CD14-positive monocyte (primary cell): Measurements from ENCODE around the gene SLFN11. TPM values are rescaled to one million over a fixed set of nuclear protein-coding genes. Genes with fewer than 3 reads are reported as not detected.
"Not testable (repeated sequence)": the region's sequence is repeated elsewhere in the genome, so short reads cannot be mapped to it uniquely, and the experiment has no call there.

Experiments used
- DNase-seq, 3 donors: peaks; one replicate each; pipeline ENCODE4 v3.0.0-alpha.2; 2011 to 2022
- H2AFZ ChIP-seq: 2 replicates; pipeline ENCODE4 v1.6.0; 2012; ENCODE audit warnings: mild to moderate bottlenecking, low read depth, low read length, inconsistent platforms; ENCODE audit not compliant: insufficient read depth, poor library complexity, severe bottlenecking
- H3K27ac ChIP-seq, 2 donors: 1 replicate in 1 of 2; 2 replicates in 1 of 2; pipeline ENCODE4 v1.5.1; 2012 to 2013; ENCODE audit warnings: low read length in 2 of 2, control low read depth in 1 of 2, inconsistent platforms in 1 of 2, low read depth in 1 of 2, mild to moderate bottlenecking in 1 of 2
- H3K27me3 ChIP-seq, 2 donors: one replicate each; pipeline versions ENCODE4 v1.6.0 to v1.6.1; 2011 to 2013; ENCODE audit warnings: low read length in 2 of 2; ENCODE audit not compliant: control insufficient read depth in 2 of 2, insufficient read depth in 2 of 2
- H3K36me3 ChIP-seq, 2 donors: replicated peaks in 1 of 2; 1 replicate in 1 of 2; 2 replicates in 1 of 2; pipeline versions ENCODE4 v1.5.1 to v1.6.1; 2012 to 2013; ENCODE audit warnings: low read length in 2 of 2, control low read depth in 1 of 2, inconsistent platforms in 1 of 2, mild to moderate bottlenecking in 1 of 2; ENCODE audit not compliant: insufficient read depth in 2 of 2, control insufficient read depth in 1 of 2
- H3K4me1 ChIP-seq, 2 donors: 1 replicate in 1 of 2; 2 replicates in 1 of 2; pipeline versions ENCODE4 v1.5.1 to v1.6.1; 2012 to 2013; ENCODE audit warnings: low read length in 2 of 2, control low read depth in 1 of 2, inconsistent platforms in 1 of 2, mild to moderate bottlenecking in 1 of 2, moderate library complexity in 1 of 2; ENCODE audit not compliant: insufficient read depth in 2 of 2, control insufficient read depth in 1 of 2
- H3K4me2 ChIP-seq: replicated peaks from 2 replicates; pipeline ENCODE3; 2012; ENCODE audit warnings: low read length, moderate library complexity, mild to moderate bottlenecking; ENCODE audit not compliant: poor library complexity, severe bottlenecking; ENCODE audit errors: extremely low read depth
- H3K4me3 ChIP-seq, 3 experiments: fragments of 200-600 bp in 1 of 3; sonication (generic) in 1 of 3; replicated peaks in 1 of 3; 1 replicate in 2 of 3; 2 replicates in 1 of 3; pipeline ENCODE4 v1.5.1; 2011 to 2013; ENCODE audit warnings: low read length in 3 of 3, mild to moderate bottlenecking in 3 of 3, control low read depth in 2 of 3, low read depth in 2 of 3, inconsistent platforms in 1 of 3, moderate library complexity in 1 of 3
- H3K79me2 ChIP-seq: 2 replicates; pipeline ENCODE4 v1.6.0; 2012; ENCODE audit warnings: mild to moderate bottlenecking, control low read depth, inconsistent platforms, low read length, moderate library complexity; ENCODE audit not compliant: insufficient read depth
- H3K9ac ChIP-seq: 2 replicates; pipeline ENCODE4 v1.6.0; 2017; ENCODE audit warnings: low read length, mild to moderate bottlenecking; ENCODE audit not compliant: insufficient read depth, poor library complexity, severe bottlenecking
- H3K9me3 ChIP-seq, 2 donors: replicated peaks in 1 of 2; 1 replicate in 1 of 2; 2 replicates in 1 of 2; pipeline versions ENCODE4 v1.5.1 to v1.6.1; 2012 to 2013; ENCODE audit warnings: low read length in 2 of 2, control low read depth in 1 of 2; ENCODE audit not compliant: control insufficient read depth in 1 of 2, insufficient read depth in 1 of 2
- H4K20me1 ChIP-seq: 2 replicates; pipeline ENCODE4 v1.6.0; 2012; ENCODE audit warnings: mild to moderate bottlenecking, low read length, control low read depth, moderate library complexity; ENCODE audit not compliant: insufficient read depth
- H3K27ac Mint-ChIP-seq, 7 donors: one replicate each; pipeline ENCODE4 v1.8.0; 2020; ENCODE audit warnings: mild to moderate bottlenecking in 7 of 7, mixed read lengths in 7 of 7, moderate library complexity in 6 of 7, inconsistent platforms in 2 of 7
- H3K27me3 Mint-ChIP-seq, 3 donors: one replicate each; pipeline ENCODE4 v1.8.0; 2021 to 2022; ENCODE audit warnings: low read depth in 3 of 3, mild to moderate bottlenecking in 3 of 3, mixed read lengths in 3 of 3, moderate library complexity in 3 of 3, inconsistent platforms in 1 of 3
- H3K36me3 Mint-ChIP-seq, 2 donors: one replicate each; pipeline ENCODE4 v1.8.0; 2020; ENCODE audit warnings: mixed read lengths in 2 of 2, inconsistent platforms in 1 of 2, mild to moderate bottlenecking in 1 of 2
- H3K4me1 Mint-ChIP-seq: one replicate; pipeline ENCODE4 v1.8.0; 2020; ENCODE audit warnings: mild to moderate bottlenecking, mixed read lengths
- H3K4me3 Mint-ChIP-seq, 2 donors: one replicate each; pipeline ENCODE4 v1.8.0; 2020; ENCODE audit warnings: mild to moderate bottlenecking in 2 of 2, mixed read lengths in 2 of 2, moderate library complexity in 1 of 2
- H3K9me3 Mint-ChIP-seq, 7 donors: one replicate each; pipeline ENCODE4 v1.8.0; 2020 to 2022; ENCODE audit warnings: mixed read lengths in 7 of 7, mild to moderate bottlenecking in 6 of 7, moderate library complexity in 6 of 7, inconsistent platforms in 2 of 7
- CTCF ChIP-seq: fragments of 200-600 bp; IDR thresholded peaks from one replicate; pipeline ENCODE4 v1.8.0; 2022; ENCODE audit warnings: antibody characterized with exemption, mild to moderate bottlenecking
- WGBS: methylation state at CpG from one replicate; pipeline ENCODE4 v1.1.5; 2013; ENCODE audit warnings: missing lambda C conversion rate; ENCODE audit not compliant: insufficient coverage; 5-methylcytosine and 5-hydroxymethylcytosine counted together
- intact Hi-C, 2 donors: fragments of 100-400 bp; cut with micrococcal nuclease; formaldehyde crosslinking; loops; one replicate each; pipeline versions ENCODE4 v1.15.0 to v1.15.1; 2023
- polyA plus RNA-seq, 3 donors: library from polyadenylated mRNA; depleted of rRNA in 1 of 3; unstranded in 2 of 3; stranded (reverse) in 1 of 3; fragments of 300-500 nt in 2 of 3; fragments of >200 nt in 1 of 3; fragmentation: Illumina TruSeq in 2 of 3; gene quantifications; 1 replicate in 2 of 3; 2 replicates in 1 of 3; pipeline ENCODE4 v1.2.3, GENCODE V29; 2012 to 2021
- small RNA-seq: library from RNA; depleted of rRNA; stranded (forward); fragments of <200 nt; gene quantifications from one replicate; pipeline ENCODE3, GENCODE V24; 2012; ENCODE audit warnings: low read depth; ENCODE audit not compliant: insufficient read length

SLFN11 gene
- polyA plus RNA-seq, 3 donors: 34.3 to 46.8 (median 45.6) TPM

- no peak overlapping the region for H3K27ac ChIP-seq
- H3K4me3 Mint-ChIP-seq: no peak overlapping the region
Observed at GRCh38 chr17:35312346-35312745, 61.1 kb downstream of the SLFN11 start.

GRCh38 chr17:35309345-35309744 lies 64.1 kb downstream of the SLFN11 start:
- H3K27ac ChIP-seq, H3K27me3 ChIP-seq, H3K36me3 Mint-ChIP-seq, H3K79me2 ChIP-seq, intact Hi-C loops, H3K4me2 ChIP-seq, H3K9ac ChIP-seq, H3K27ac Mint-ChIP-seq, H3K27me3 Mint-ChIP-seq, DNase-seq, H3K4me3 ChIP-seq, H2AFZ ChIP-seq, H3K9me3 ChIP-seq, H4K20me1 ChIP-seq, H3K36me3 ChIP-seq, H3K4me3 Mint-ChIP-seq: not testable (repeated sequence)
- peaks cover 17% of the 10 kb centered on the region for H3K4me1 Mint-ChIP-seq
- H3K4me1 ChIP-seq: peaks cover 14 to 16% of the 10 kb centered on the region in 2 donors
- H3K9me3 Mint-ChIP-seq: peaks cover 9 to 24% (median 17%) of the 10 kb centered on the region in 7 donors
- whole genome bisulfite sequencing: no CpG with 5 or more reads among the region's 3 CpGs

More at GRCh38 chr17:35312346-35312745, 61.1 kb downstream of the SLFN11 start:
- Histone ChIP-seq H3K9ac (no peak overlapping the region), H3K79me2 (no peaks in the 10 kb centered on the region), H3K4me1 (peaks cover 18 to 26% of the 10 kb centered on the region in 2 donors), H3K4me2 (no peak overlapping the region), H4K20me1 (no peaks in the 10 kb centered on the region), H3K36me3 (no peaks in the 10 kb centered on the region), H3K4me3 (peak overlapping the region in 1 of 3 experiments; percentile 85), H3K27me3 (no peaks in the 10 kb centered on the region), H2AFZ (peak overlapping the region; percentile 99), H3K9me3 (peaks cover 0 to 5% of the 10 kb centered on the region in 2 donors)
- Mint-ChIP-seq H3K27ac (peak overlapping the region in 1 of 7 donors; percentile 25), H3K36me3 (peaks cover 0 to 2% of the 10 kb centered on the region in 2 donors), H3K4me1 (peaks cover 27% of the 10 kb centered on the region), H3K9me3 (peaks cover 6 to 18% (median 14%) of the 10 kb centered on the region in 7 donors), H3K27me3 (peaks cover 2 to 9% (median 7%) of the 10 kb centered on the region in 3 donors)
- TF ChIP-seq CTCF: no peak
- WGBS: no CpG with 5 or more reads among the region's 3 CpGs
- intact Hi-C loops: loop anchor here (2.0 to 10.0 kb wide), 3 partner anchors 132 to 225 kb away; partner anchors contain the start of genes SLFN12L (in 1 of the 2) and SLFN13 (in 1 of the 2)
- no peak for DNase-seq

Small RNA genes within 50 kb of the gene (small RNA-seq; reads per million reads assigned to genes)
- not detected for gene AC060766.3
- not detected for gene AC060766.5

Other genes starting within 250 kb of the SLFN11 start
- gene NLE1, start 231.3 kb downstream of the SLFN11 start, polyA plus RNA-seq: 1 to 10 TPM; 1.6 to 3.6 (median 2.2) TPM
- gene UNC45B, start 225.8 kb downstream of the SLFN11 start, polyA plus RNA-seq: not detected
- gene SLC35G3, start 179.2 kb downstream of the SLFN11 start, polyA plus RNA-seq: not detected
- 1 to 10 TPM; 2.9 to 8.8 (median 5.3) TPM for gene SLFN5, start 130.5 kb downstream of the SLFN11 start, polyA plus RNA-seq
- 10 to 100 TPM in 2 of 3 donors, 1 to 10 TPM in 1; 8.4 to 19.6 (median 14.5) TPM for gene SLFN12, start 58.9 kb upstream of the SLFN11 start, polyA plus RNA-seq
- gene SLFN13, start 75.1 kb upstream of the SLFN11 start, polyA plus RNA-seq: 1 to 10 TPM; 1.8 to 3.0 (median 2.7) TPM
- gene SLFN12L, start 164.1 kb upstream of the SLFN11 start, polyA plus RNA-seq: under 1 TPM; 0.14 to 0.25 (median 0.24) TPM
- under 1 TPM in 2 of 3 donors, not detected in 1; 0.11 to 0.12 TPM for gene SLFN14, start 187.2 kb upstream of the SLFN11 start, polyA plus RNA-seq
- gene PEX12, start 204.9 kb upstream of the SLFN11 start, polyA plus RNA-seq: under 1 TPM; 0.08 to 0.72 (median 0.31) TPM
- 10 to 100 TPM; 28.7 to 44.2 (median 29.4) TPM for gene AP2B1, start 213.7 kb upstream of the SLFN11 start, polyA plus RNA-seq